Activated CD4-positive, alpha-beta T cell treated with anti-CD3 and anti-CD28 coated beads, Interleukin-2, Interleukin-4, amounts not matched to agents 100 ng/mL and 50 ng/mL, durations not matched to agents 16 hours and 8 hours (primary cell): Measurements from ENCODE around the gene FBXL16.

Experiments used
- DNase-seq: peaks from one replicate; pipeline ENCODE4 v3.0.0-alpha.2; 2020; ENCODE audit warnings: low spot score

FBXL16 gene

DNA sequence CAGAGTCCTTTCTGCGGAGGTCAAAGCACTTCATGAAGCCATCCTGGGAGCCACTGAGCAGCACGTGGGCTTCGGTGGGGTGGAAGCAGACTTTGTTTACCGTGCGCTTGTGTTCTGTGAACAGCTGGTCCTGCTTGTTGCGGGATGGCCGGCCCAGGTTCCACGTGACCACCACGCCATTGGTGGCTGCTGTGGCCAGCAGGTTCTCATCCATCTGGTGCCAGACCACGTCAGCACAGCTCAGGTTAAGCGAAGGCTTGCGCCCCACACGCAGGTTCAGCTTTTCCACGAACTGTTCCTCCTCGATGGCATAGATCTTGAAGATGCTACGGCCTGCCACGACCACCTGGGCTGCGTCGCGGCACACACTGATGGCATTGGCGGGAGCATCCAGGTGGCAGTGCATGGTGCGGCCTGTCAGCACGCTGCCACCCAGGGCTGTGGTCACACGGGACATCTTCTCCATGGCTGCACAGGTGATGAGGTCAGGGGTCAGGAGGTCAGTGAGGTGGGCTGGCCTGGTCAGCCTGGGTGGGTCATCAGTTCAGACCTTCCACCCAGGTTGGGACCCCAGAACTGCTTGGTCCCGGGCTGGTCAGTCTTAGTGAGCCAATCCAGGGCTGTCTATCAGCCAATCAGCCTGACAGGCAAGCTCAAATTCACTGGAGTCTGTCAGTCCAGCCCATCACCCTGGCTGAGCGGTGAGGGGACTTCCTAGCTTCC lies 16.3 kb downstream of the FBXL16 start:
- DNase-seq: no peak

DNA sequence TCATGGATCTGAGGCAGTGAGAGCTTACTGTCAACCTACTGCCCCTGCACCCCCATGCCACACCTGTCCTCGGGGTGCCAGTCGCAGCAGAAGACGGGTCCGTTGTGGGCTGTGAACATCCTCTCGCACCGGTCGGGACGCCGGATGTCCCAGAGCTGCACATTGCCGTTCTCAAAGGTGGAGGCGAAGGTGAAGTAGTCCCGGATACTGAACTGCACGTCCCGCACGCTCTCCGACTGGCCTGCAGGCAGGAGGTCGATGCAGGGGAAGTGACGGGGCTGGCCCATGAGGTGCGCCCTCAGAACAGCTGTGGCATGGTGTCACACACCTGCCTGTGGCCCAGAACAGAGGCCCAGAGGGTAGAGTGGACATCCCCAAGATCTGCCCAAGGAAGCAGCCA lies 18.1 kb downstream of the FBXL16 start:
- DNase-seq: no peak

DNA sequence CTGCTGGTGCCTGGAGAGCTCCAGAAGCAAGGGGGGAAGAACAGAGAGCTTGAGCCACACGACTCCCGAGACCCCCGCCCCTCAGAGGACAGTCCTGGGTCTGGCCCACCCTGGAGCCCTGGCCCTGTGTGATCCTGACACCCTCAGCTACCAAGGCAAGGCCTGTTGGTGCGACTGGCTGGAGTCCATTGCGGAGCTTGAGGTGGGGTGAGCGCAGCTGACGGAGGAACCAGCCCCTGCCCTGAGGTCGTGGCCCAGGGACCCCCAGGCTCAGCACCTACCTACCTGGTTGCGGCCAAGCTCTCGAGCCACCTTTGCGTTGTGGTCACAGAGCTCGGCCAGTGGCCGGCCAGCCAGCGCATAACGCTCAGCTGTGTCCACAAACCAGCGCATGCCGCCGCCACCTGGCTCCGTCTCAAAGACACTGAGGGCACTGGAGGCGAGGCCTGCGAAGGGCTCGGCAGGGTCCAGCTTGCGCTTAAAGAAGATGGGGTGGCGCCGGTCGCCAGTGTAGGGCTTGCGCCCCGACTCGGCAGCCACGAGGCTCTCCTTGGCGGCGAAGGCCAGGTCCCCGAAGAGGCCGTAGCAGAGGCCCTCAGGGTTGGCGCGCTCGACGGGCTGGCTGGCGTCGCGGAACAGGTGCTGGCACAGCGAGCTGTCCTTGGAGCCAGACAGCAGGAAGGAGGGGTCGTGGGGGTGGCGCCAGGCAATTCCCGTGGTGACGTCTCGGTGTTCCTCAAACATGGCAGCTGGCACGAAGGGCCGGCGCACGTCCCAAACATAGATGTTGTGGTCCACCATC lies 18.9 kb downstream of the FBXL16 start:
- DNase-seq: no peak

DNA sequence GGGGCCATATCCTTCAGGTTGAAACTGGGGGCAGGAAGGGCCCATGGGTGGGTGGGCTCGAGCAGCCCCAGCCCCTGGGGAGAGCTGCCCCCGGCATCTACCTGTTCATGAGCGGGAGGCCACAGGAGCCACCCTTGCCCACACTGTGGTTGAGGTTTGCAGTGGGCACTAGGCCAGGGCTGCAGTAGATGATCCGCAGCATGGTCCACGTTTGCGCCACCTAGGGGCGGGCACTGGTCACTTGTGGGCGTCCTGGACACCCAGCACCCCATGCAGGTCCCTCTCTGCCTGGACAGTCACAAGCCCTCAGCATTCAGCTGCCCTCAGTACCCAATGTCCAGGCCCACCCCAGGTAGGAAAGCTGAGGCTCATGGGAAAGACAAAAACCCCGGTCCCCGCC lies 19.6 kb downstream of the FBXL16 start:
- no peak for DNase-seq

DNA sequence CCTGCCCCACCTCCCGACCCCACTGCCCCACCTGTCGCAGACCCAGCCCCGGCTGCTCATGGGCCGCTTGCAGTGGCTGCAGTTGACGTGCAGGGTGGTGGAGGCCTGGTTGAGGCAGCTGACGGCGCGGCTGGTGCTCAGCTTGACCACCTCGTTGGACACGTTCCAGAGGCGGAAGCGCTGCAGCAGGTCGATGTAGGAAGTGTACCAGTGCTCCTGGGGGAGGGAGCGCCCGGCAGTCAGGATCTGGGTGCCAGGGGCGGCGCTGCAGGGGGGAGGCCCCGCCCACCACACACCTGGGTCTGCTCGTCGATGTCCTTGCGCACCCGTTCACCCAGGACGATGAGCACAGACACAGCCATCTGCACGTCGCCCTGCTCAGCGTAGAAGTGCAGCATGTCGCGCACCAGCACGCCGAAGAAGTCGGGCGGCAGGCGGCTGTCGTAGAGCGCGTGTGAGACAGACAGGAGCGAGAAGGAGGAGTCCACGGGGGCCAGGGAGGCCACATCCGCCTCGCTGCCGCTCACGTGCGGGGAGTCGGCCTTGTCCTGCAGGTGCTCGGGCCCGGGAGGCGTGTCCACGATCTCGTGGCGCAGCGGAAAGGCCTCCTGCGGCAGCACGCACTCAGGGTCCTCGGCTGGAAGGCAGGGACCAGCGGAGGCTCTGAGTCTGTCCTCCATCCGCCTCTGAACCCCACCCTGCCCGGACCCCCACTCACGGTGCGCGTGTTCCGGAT lies 20.5 kb downstream of the FBXL16 start:
- no peak for DNase-seq

DNA sequence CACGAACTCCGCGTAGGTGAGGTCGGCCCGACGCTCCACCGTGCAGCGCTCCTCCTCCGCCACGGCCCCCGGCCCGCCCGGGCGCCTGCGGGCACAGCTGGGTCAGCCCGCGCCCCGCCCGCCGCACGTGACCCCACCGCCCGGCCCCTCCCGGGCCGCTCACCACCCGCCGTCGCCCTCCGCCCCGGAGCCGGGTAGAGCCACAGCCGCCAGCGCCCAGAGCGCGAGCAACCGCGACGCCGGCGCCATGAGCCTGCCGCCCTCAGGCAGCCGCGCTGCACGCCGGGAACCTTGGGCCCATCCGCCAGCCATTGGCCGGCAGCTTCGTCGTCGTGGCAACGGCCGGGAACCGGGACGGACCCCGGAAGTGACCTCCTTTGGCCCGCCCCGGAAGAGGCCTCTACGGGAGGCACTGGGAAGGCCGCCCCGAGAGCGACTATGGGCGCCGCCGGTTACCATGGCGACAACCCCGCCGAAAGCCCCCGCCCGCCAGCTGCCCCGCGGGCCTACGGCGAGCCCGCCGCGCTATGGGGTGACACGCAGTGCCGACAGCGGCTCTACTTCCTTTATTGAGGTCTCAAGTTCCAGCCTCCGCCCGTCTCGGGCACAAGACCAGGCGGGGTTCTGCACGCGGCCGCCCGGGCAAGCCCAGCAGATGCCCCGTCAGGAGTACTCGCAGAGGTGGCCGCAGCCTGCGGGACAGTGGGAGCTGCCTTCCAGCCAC lies 21.4 kb downstream of the FBXL16 start, which contains the start of gene JMJD8:
TSS of gene JMJD8 (minus strand) at position 264 of the 724 bp plus-strand sequence. CDS start at position 249, 15 bp downstream.
- peak; percentile 97 for DNase-seq

DNA sequence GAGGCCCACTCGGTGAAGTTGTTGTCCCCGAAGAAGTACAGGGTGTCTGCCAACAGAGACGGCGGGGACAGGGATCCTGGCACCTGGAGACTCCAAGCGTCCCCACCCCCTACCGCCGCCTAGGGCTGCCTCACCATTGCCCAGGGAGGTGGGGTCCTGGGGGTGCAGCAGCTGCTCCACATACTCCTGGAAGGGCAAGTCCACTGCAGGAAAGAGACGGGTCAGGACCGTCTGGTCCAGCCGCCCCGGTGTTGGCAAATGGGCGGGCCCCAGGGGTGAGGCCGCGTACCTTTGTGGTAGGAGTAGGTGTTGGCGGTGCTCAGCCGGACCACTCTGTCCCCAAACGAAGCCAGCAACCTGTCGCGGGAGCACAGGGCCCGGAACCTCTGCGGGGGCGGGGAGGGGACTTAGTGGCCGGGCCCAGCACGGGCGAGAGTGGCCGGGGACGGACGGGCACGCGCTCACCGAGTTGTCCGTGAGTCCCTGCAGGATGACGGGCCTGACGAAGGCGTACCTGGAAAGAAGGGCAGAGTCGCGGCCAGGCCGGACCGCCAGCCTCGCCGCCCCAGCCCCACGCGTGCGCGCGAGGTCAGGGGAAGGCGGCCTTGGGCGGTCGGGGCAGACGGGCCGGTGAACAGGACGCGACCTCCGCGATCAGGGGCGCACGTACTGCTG lies 22.1 kb downstream of the FBXL16 start:
- DNase-seq: no peak

DNA sequence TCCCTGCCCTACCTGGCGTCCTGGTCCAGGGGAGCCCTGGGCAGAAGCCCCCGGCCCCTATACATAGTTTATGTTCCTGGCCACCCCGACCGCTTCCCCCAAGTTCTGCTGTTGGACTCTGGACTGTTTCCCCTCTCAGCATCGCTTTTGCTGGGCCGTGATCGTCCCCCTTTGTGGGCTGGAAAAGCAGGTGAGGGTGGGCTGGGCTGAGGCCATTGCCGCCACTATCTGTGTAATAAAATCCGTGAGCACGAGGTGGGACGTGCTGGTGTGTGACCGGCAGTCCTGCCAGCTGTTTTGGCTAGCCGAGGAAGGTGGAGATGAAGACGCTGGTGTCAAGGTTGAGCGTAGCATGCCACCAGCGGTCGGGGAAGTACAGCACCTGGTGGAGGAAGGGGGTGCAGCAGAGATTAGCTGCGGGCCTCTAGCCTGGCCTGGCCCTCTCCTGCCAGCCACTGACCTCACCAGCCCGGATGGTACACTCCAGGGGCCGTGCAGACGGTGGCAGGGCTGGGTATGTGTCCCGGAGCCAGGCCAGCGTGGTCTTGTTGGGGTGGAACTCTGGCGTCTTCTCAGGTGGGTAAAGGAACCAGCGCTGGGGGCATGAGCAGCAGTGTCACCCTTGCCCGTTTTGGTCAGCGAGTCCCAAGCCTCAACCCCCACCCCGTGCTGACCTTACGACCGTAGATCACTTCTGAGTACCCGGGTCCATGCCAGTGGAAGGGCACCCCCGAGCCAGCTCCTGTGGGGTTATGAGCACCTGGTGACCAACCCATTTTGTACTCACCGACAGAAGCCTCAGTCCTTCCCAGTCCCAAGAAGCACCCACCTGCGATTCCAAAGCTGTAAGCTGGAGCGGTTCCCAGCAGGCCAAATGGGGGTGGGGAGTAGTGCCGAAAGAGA lies 22.9 kb downstream of the FBXL16 start:
- DNase-seq: no peak

DNA sequence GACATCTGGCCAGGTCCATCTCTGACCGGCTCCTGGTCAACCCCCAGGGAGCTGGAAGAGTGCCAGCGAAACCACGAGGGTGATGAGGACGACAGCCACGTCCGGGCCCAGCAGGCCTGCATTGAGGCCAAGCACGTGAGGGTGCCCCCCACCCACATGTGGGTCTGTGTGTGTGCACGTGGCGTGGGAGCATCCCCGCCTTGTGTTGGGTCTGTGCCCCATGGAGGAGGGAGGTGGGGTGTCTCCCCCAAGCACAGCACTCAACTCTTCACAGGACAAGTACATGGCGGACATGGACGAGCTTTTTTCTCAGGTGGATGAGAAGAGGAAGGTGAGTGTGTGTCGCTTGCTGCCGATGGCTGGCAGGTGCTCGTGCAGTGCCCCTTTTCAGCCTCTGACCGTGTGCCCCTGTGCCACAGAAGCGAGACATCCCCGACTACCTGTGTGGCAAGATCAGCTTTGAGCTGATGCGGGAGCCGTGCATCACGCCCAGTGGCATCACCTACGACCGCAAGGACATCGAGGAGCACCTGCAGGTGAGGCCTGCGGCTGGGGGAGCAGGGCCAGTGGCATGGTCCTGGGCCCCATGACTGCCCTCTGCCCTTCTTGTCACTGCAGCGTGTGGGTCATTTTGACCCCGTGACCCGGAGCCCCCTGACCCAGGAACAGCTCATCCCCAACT lies 23.7 kb downstream of the FBXL16 start:
- DNase-seq: no peak

DNA sequence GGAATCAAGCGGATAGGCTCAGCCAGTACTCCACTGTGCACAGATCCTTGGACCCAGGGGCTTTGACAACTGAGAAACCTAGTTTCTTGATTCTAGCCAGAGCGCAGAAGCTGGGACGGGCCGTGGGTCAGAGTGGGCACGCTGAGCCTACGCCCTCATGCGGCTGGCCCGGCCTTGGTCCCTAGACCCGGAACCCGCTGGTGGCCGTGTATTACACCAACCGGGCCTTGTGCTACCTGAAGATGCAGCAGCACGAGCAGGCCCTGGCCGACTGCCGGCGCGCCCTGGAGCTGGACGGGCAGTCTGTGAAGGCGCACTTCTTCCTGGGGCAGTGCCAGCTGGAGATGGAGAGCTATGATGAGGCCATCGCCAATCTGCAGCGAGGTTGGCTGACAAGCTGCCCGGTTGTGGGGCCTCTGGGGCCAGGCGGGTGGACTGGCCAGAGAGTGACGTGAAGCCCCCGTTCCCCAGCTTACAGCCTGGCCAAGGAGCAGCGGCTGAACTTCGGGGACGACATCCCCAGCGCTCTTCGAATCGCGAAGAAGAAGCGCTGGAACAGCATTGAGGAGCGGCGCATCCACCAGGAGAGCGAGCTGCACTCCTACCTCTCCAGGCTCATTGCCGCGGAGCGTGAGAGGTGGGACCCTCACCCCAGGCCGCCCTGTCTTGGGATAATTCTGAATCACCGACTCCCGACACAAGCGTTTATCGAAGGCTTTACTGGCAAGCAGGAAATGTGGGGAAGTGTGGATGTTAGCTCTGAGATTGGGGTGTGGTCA lies 24.4 kb downstream of the FBXL16 start:
- DNase-seq: no peak

DNA sequence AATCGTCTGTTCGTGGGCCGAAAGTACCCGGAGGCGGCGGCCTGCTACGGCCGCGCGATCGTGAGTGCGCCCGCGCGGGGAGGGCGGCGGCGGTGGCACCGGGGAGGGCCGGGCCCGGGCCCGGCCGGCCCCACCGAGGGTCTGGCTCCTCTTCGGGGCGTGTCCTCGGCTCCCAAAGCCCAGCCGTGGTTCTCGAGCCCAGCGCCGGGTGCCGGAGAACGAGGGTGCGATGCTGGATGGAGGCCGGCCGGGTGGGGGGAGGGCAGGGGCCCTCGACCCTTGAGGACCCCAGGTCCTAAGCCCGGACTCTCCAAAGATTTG lies 25.0 kb downstream of the FBXL16 start:
- DNase-seq: no peak

DNA sequence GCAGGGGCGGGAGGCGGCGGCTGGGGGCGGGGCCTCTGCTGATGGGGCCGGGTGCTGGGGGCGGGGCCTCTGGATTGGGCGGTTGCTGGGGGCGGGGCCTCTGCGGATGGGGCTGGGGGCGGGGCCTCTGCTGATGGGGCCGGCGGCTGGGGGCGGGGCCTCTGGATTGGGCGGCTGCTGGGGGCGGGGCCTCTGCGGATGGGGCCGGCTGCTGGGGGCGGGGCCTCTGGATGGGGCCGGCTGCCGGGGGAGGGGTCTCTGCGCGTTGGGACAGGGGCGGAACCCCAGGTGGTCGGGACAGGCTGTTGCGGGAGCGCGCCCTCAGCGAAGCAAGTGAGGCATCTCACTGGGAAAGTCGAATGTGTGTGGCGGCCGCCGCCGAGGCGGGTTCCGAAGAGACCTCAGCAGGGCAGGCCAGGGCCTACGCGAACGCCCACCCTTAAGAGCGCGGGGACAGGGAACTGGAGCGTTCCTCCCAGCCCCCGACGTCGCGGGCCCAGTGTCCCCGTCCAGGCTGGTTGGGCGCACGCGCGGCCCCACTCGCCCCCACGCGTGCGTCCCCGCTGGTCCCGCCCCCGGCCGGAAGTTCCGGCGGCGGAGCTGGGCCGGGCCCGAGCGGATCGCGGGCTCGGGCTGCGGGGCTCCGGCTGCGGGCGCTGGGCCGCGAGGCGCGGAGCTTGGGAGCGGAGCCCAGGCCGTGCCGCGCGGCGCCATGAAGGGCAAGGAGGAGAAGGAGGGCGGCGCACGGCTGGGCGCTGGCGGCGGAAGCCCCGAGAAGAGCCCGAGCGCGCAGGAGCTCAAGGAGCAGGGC lies 25.6 kb downstream of the FBXL16 start, which contains the start of gene STUB1:
TSS of gene STUB1 (plus strand) at position 597 of the 811 bp plus-strand sequence. CDS start at position 713, 116 bp downstream.
- peak; percentile 92 for DNase-seq

DNA sequence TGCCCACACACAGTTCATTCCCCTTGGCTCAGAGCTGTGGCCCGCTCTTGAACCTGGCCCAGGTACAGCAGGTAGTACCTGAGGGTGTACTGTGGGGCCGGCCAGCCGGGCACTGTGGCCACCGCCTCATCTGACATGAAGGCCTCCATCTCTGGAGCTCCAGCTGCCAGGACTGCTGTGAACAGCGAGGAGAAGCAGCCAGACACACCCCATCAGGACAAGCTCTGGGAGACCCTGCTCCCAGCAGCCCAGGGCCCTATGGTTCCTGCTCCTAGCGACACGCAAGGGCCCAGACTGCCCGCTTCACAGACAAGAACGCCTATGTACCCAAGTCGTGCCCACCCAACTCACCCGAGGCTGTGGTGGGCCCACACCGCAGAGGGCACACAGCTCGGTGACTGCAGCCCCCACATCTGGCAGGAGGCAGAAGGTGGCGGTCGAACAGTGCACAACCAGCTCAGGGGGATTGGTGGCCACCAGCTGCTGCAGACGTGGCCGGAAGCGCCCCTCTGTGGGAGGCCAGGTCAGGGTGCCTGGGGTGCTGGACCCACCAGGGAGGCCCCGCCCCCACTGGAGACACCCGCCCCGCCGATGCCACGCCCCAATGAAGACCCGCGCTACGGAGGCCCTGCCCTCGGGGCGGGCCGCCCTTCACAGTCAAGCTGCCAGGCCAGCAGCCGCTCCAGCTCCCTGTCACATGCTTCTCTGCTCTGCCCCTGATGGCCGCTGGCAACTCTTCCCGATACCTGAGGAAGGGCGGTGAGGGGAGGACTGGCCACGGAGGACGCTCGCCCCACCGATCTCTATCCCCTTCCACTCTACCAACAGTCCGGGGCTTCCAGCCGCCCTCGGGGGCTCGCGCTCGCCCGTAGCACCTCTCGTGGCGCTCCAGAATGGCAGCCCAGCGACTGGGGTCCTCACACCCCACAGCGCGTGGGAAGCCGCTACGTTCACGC lies 26.5 kb downstream of the FBXL16 start:
- DNase-seq: peak; percentile 52

DNA sequence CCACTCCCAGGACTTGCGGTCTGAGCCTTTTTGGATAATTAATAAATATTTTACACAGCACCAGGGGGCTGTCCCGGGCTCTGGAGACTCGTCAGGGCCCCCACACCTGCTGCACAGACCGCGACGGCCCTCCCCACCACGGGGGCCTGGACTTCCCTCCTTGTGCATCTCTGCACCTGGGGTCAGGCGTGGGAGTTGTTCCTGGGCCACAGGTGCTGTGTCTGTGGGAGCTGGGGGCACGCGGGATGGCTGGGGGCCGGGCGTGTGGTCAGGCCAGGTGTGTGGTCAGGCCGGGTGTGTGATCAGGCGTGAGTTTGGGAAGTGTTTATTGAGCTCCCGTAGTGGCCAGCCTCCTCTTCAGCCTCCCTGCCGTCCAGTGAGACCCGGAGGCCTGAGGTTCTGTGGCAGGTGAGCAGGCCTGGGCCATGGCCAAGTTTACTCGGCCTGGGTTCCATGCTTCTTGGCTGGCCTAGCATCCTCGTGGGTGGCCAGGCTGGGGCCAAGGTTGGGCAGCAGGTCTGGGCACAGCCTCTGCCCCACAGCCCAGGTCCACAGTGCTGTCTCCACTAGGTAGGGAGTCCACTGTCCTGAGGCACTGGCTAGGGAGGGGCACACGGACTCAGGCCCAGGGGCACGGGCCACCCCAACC lies 27.3 kb downstream of the FBXL16 start:
- DNase-seq: no peak

DNA sequence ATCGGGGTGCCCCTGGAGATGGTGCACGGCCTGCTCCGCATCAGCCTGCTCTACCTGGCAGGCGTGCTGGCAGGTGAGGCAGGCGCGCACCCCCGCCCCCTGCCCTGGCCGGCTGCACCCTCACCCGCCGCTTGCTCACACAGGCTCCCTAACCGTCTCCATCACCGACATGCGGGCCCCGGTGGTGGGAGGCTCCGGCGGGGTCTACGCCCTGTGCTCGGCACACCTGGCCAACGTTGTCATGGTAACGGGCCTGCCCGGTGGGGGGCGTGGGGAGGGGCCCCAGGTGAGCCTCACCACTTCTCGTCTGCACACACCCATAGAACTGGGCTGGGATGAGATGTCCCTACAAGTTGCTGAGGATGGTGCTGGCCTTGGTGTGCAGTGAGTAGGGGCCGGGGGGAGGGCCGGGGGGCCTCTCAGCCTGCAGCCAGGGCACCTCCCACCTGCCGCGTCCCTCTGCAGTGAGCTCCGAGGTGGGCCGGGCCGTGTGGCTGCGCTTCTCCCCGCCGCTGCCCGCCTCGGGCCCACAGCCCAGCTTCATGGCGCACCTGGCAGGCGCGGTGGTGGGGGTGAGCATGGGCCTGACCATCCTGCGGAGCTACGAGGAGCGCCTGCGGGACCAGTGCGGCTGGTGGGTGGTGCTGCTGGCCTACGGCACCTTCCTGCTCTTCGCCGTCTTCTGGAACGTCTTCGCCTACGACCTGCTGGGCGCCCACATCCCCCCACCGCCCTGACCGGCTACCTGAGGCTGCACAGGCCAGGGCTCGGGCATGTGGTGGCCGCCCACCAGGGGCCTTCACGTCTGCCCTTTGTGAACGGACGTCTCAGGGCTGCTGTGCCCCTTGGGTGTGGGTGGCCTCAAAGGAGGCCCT lies 28.0 kb downstream of the FBXL16 start:
- DNase-seq: no peak
